MCF 10A (cell line): ENCODE measurements around the gene EOGT. TPM values are rescaled to one million over a fixed set of nuclear protein-coding genes. Genes with fewer than 3 reads are reported as not detected.

ENCODE experiments used
- BruUV-seq: library from RNA; stranded (reverse); fragments of 400-500 nt; replicated peaks from 2 replicates; lab custom pipeline; 2021; lab: Mats Ljungman, UMichigan
- CTCF ChIA-PET: fragments of 300-600 bp; sonication (Branson Sonifier 250); formaldehyde crosslinking; extraction: SDS; loops from one replicate; lab custom pipeline; 2021; ENCODE audit warnings: antibody characterized with exemption, inconsistent platforms; lab: Yijun Ruan, JAX
- POLR2A ChIA-PET: fragments of 300-600, 350-650 bp; sonication (Branson Sonifier 250); formaldehyde crosslinking; extraction: SDS; loops from one replicate; lab custom pipeline; 2020; ENCODE audit warnings: antibody characterized with exemption, inconsistent platforms; lab: Yijun Ruan, JAX
- DNase-seq: peaks from one replicate; pipeline ENCODE4 v3.0.0-alpha.2; 2018; ENCODE audit not compliant: unreplicated experiment
- H3K27ac Mint-ChIP-seq: one replicate; pipeline ENCODE4 v1.8.0; 2022; ENCODE audit warnings: mild to moderate bottlenecking, low read depth, mixed read lengths; ENCODE audit not compliant: unreplicated experiment
- H3K27me3 Mint-ChIP-seq: one replicate; pipeline ENCODE4 v1.8.0; 2022; ENCODE audit warnings: mixed read lengths; ENCODE audit not compliant: insufficient read depth, unreplicated experiment
- H3K36me3 Mint-ChIP-seq: one replicate; pipeline ENCODE4 v1.8.0; 2022; ENCODE audit warnings: mild to moderate bottlenecking, moderate library complexity, mixed read lengths; ENCODE audit not compliant: insufficient read depth, unreplicated experiment
- H3K4me1 Mint-ChIP-seq: one replicate; pipeline ENCODE4 v1.8.0; 2022; ENCODE audit warnings: mixed read lengths; ENCODE audit not compliant: insufficient read depth, unreplicated experiment
- H3K4me3 Mint-ChIP-seq: one replicate; pipeline ENCODE4 v1.8.0; 2022; ENCODE audit warnings: mild to moderate bottlenecking, moderate library complexity, mixed read lengths; ENCODE audit not compliant: unreplicated experiment
- H3K9me3 Mint-ChIP-seq: one replicate; pipeline ENCODE4 v1.8.0; 2022; ENCODE audit warnings: mixed read lengths; ENCODE audit not compliant: unreplicated experiment
- intact Hi-C: fragments of 100-400 bp; cut with micrococcal nuclease; formaldehyde crosslinking; loops from 2 replicates; pipeline ENCODE4 v1.14.1; 2022
- total RNA-seq: library from RNA; stranded (reverse); gene quantifications from 2 replicates; pipeline ENCODE4 v1.2.3, GENCODE V29; 2022
- TF ChIP-seq, protein P1 (sequence below): fragments of 200-600 bp; IDR thresholded peaks from one replicate; pipeline ENCODE4 v1.8.0; 2022; ENCODE audit warnings: antibody characterized with exemption, mild to moderate bottlenecking; ENCODE audit not compliant: unreplicated experiment

EOGT gene
- total RNA-seq, 1 experiment from 2014 or later: 40.9 TPM

DNA sequence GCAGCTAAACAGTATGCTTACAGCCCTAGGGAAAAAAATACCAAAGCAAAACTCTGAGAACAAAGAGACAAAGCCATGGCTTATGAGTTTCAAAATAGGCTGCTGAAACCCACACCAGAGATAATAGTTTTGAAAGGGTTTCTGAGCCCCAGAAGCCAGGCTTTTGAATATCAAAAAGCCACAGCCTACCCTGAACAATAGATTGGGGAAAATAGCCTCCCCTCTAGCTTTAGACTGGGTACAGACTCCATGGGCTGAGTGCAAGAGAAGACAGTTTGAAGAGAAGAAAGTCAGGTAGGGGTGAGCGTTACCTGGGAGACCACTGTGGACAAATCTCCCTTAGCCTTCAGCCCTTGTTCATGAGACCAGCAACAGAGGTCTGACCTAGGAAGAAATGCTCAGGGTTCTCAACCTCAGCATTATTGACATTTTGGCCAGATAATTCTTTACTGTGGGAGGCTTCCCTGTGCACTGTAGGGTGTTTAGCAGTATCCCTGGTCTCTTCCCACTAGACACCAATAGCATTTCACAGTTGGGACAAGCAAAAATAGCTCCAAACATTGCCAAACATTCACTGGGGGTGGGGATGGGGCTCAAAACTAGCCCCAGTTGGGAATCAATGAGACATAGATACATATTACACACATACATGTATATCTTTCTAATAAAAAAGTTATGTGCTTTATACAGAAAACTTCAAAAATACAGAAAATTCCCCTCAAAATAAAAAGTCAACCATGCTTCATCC lies 69.6 kb downstream of the EOGT start:
- no peaks in the 10 kb centered on the region for H3K9me3 Mint-ChIP-seq
- TF ChIP-seq, protein P1, sequence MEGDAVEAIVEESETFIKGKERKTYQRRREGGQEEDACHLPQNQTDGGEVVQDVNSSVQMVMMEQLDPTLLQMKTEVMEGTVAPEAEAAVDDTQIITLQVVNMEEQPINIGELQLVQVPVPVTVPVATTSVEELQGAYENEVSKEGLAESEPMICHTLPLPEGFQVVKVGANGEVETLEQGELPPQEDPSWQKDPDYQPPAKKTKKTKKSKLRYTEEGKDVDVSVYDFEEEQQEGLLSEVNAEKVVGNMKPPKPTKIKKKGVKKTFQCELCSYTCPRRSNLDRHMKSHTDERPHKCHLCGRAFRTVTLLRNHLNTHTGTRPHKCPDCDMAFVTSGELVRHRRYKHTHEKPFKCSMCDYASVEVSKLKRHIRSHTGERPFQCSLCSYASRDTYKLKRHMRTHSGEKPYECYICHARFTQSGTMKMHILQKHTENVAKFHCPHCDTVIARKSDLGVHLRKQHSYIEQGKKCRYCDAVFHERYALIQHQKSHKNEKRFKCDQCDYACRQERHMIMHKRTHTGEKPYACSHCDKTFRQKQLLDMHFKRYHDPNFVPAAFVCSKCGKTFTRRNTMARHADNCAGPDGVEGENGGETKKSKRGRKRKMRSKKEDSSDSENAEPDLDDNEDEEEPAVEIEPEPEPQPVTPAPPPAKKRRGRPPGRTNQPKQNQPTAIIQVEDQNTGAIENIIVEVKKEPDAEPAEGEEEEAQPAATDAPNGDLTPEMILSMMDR: no peak
- BruUV-seq: no TSS peak
- no peaks in the 10 kb centered on the region for H3K4me1 Mint-ChIP-seq
- DNase-seq: no peak
- intact Hi-C loops: no loop called here
- peaks cover 76% of the 10 kb centered on the region for H3K27me3 Mint-ChIP-seq
- CTCF ChIA-PET: no interaction called here
- no peak overlapping the region for H3K4me3 Mint-ChIP-seq
- POLR2A ChIA-PET: interaction anchor here (1.3 kb wide), 1 partner anchor 16 kb away, joined by 3 read pairs; no protein-coding TSS in a partner anchor
- no peak overlapping the region for H3K27ac Mint-ChIP-seq
- H3K36me3 Mint-ChIP-seq: no peaks in the 10 kb centered on the region

- POLR2A ChIA-PET: no interaction called here
Measured at GRCh38 chr3:68941055-68941454, 72.4 kb downstream of the EOGT start.

DNA sequence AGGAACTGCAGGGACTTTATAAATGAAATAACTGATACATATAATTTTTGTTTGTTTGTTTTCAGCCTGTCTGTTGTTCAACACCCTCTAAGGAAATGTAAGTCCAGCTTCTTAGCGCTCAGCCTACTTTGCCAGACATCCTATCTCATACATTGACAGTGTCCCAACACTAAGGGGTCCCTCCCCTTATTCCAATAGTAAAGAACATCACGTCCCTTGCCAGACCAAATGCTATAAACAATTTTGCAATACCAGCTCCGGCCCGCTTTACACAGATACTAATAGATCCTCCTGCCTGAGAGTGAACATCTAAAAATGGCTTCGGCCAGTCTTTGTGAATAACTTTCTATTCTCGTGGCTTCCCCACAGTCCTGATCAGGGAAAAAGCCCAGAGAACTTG lies 76.6 kb downstream of the EOGT start:
- DNase-seq: no peak
- no peaks in the 10 kb centered on the region for H3K9me3 Mint-ChIP-seq
- POLR2A ChIA-PET: no interaction called here
- H3K4me3 Mint-ChIP-seq: no peak overlapping the region
- TF ChIP-seq, protein P1: no peak
- no TSS peak for BruUV-seq
- H3K36me3 Mint-ChIP-seq: no peaks in the 10 kb centered on the region
- H3K4me1 Mint-ChIP-seq: no peaks in the 10 kb centered on the region
- intact Hi-C loops: no loop called here
- no peak overlapping the region for H3K27ac Mint-ChIP-seq
- H3K27me3 Mint-ChIP-seq: peaks cover 86% of the 10 kb centered on the region
- CTCF ChIA-PET: no interaction called here

More at GRCh38 chr3:68941055-68941454, 72.4 kb downstream of the EOGT start:
- Mint-ChIP-seq H3K27me3 (peaks cover 86% of the 10 kb centered on the region), H3K36me3 (no peaks in the 10 kb centered on the region), H3K9me3 (no peaks in the 10 kb centered on the region), H3K4me3 (no peak overlapping the region), H3K4me1 (no peaks in the 10 kb centered on the region), H3K27ac (no peak overlapping the region)
- CTCF ChIA-PET: interaction anchor here (0.6 kb wide), 1 partner anchor 19 kb away, joined by 3 read pairs; no protein-coding TSS in a partner anchor
- no TSS peak for BruUV-seq
- no peak for DNase-seq
- TF ChIP-seq, protein P1: no peak
- intact Hi-C loops: no loop called here

DNA sequence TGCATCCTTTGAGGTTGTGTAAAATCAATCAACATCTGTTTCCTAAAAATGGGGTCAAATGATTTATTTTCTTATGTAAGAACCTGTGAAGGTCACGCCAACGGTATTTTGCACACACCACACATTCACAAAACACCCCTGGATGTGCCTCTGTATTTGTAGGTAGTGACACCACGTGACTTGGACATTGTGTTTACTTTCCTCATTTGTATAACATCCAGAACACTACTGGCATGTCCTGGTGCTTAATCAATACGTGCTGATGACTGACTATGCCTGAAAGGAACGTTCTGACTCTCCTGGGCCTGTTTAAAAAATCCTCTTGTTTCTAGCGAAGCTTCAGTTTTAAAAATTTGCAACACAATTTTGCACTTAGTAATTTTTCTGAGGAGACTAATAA lies 77.7 kb downstream of the EOGT start:
- no peaks in the 10 kb centered on the region for H3K4me1 Mint-ChIP-seq
- intact Hi-C loops: no loop called here
- H3K27me3 Mint-ChIP-seq: peaks cover 86% of the 10 kb centered on the region
- POLR2A ChIA-PET: no interaction called here
- no peak overlapping the region for H3K27ac Mint-ChIP-seq
- TF ChIP-seq, protein P1: no peak
- H3K36me3 Mint-ChIP-seq: no peaks in the 10 kb centered on the region
- H3K4me3 Mint-ChIP-seq: no peak overlapping the region
- DNase-seq: no peak
- CTCF ChIA-PET: interaction anchor here (0.7 kb wide), 1 partner anchor 44 kb away, joined by 3 read pairs; no protein-coding TSS in a partner anchor
- BruUV-seq: no TSS peak
- no peaks in the 10 kb centered on the region for H3K9me3 Mint-ChIP-seq
